Mesendoderm (in vitro differentiated cells): ENCODE measurements around the gene ZNF865.
"Not testable (repeated sequence)": the region's sequence is repeated elsewhere in the genome, so short reads cannot be mapped to it uniquely, and the experiment has no call there.

ENCODE experiments used
- DNase-seq: peaks from one replicate; pipeline ENCODE4 v3.0.0; 2013
- H2AK5ac ChIP-seq: 2 replicates; pipeline ENCODE4 v1.6.1; 2013; ENCODE audit warnings: low read length, inconsistent platforms
- H2BK120ac ChIP-seq: 2 replicates; pipeline ENCODE4 v1.6.1; 2013; ENCODE audit warnings: low read depth, mild to moderate bottlenecking, low read length, moderate library complexity, mixed read lengths
- H2BK15ac ChIP-seq: replicated peaks from 2 replicates; pipeline ENCODE4 v1.6.1; 2013; ENCODE audit warnings: low read depth, mild to moderate bottlenecking, moderate library complexity
- H2BK5ac ChIP-seq: 2 replicates; pipeline ENCODE4 v1.6.1; 2013; ENCODE audit warnings: low read length, inconsistent platforms
- H3K18ac ChIP-seq: 2 replicates; pipeline ENCODE4 v1.6.1; 2013; ENCODE audit warnings: mild to moderate bottlenecking, low read length, mixed read lengths
- H3K23ac ChIP-seq: one replicate; pipeline ENCODE4 v1.6.1; 2013; ENCODE audit warnings: low read length
- H3K27ac ChIP-seq: 2 replicates; pipeline ENCODE4 v1.5.1; 2013; ENCODE audit warnings: low read depth, mild to moderate bottlenecking, inconsistent platforms, low read length, moderate library complexity
- H3K27me3 ChIP-seq: 2 replicates; pipeline ENCODE4 v1.6.1; 2013; ENCODE audit warnings: low read length, control low read depth, mild to moderate bottlenecking, inconsistent platforms; ENCODE audit not compliant: insufficient read depth, poor library complexity
- H3K36me3 ChIP-seq: 2 replicates; pipeline ENCODE4 v1.6.1; 2013; ENCODE audit warnings: low read length, inconsistent platforms; ENCODE audit not compliant: control insufficient read depth, insufficient read depth
- H3K4ac ChIP-seq: one replicate; pipeline ENCODE4 v1.6.1; 2013; ENCODE audit warnings: low read depth, mild to moderate bottlenecking, low read length, moderate library complexity
- H3K4me1 ChIP-seq: 2 replicates; pipeline ENCODE4 v1.6.1; 2013; ENCODE audit warnings: low read depth, low read length, inconsistent platforms; ENCODE audit not compliant: control insufficient read depth
- H3K4me2 ChIP-seq: 2 replicates; pipeline ENCODE4 v1.6.1; 2013; ENCODE audit warnings: low read length
- H3K4me3 ChIP-seq: 2 replicates; pipeline ENCODE4 v1.5.1; 2013; ENCODE audit warnings: mild to moderate bottlenecking, low read length
- H3K56ac ChIP-seq: one replicate; pipeline ENCODE4 v1.6.1; 2013; ENCODE audit warnings: low read length
- H3K79me1 ChIP-seq: 2 replicates; pipeline ENCODE4 v1.6.1; 2013; ENCODE audit warnings: low read length, inconsistent platforms
- H3K79me2 ChIP-seq: 2 replicates; pipeline ENCODE4 v1.6.1; 2013; ENCODE audit warnings: mild to moderate bottlenecking, low read length; ENCODE audit not compliant: control insufficient read depth, insufficient read depth
- H3K9ac ChIP-seq: 2 replicates; pipeline ENCODE4 v1.6.1; 2013; ENCODE audit warnings: low read length, inconsistent platforms
- H4K5ac ChIP-seq: one replicate; pipeline ENCODE4 v1.6.1; 2013; ENCODE audit warnings: low read length
- H4K8ac ChIP-seq: one replicate; pipeline ENCODE4 v1.6.1; 2013; ENCODE audit warnings: low read depth, mild to moderate bottlenecking, control low read depth, low read length, moderate library complexity
- whole genome bisulfite sequencing: extraction: QIAGEN DNeasy Blood & Tissue Kit; methylation state at CpG from one replicate; pipeline ENCODE4 v1.1.7; 2013; ENCODE audit warnings: low lambda C conversion rate, missing lambda C conversion rate; ENCODE audit not compliant: insufficient coverage; ENCODE audit errors: extremely low coverage; 5-methylcytosine and 5-hydroxymethylcytosine counted together

ZNF865 gene

GRCh38 chr19:55583897-55584296 lies 21.6 kb upstream of the ZNF865 start:
- not testable (repeated sequence) for H3K4me2 ChIP-seq, H3K27me3 ChIP-seq, H3K79me2 ChIP-seq, H2BK15ac ChIP-seq, DNase-seq, H3K9ac ChIP-seq, H4K5ac ChIP-seq, H2BK5ac ChIP-seq, H3K23ac ChIP-seq, H3K4me1 ChIP-seq, H3K4ac ChIP-seq, H3K18ac ChIP-seq, H3K27ac ChIP-seq, H2BK120ac ChIP-seq, H3K79me1 ChIP-seq, H4K8ac ChIP-seq, H3K36me3 ChIP-seq, H2AK5ac ChIP-seq, H3K4me3 ChIP-seq, H3K56ac ChIP-seq
- WGBS, result no CpG with 5 or more reads among the region's 8 CpGs

GRCh38 chr19:55584871-55585270 lies 20.6 kb upstream of the ZNF865 start:
- Histone ChIP-seq H3K4me2 (no peak overlapping the region), H3K56ac (no peak overlapping the region), H3K4me3 (no peak overlapping the region), H2BK5ac (no peak overlapping the region), H3K18ac (no peak overlapping the region), H3K4ac (no peak overlapping the region), H2AK5ac (no peak overlapping the region), H2BK15ac (no peak overlapping the region), H3K27ac (no peak overlapping the region), H3K79me2 (peaks cover 3% of the 10 kb centered on the region), H3K23ac (no peak overlapping the region), H3K4me1 (no peaks in the 10 kb centered on the region), H3K79me1 (peaks cover under 1% of the 10 kb centered on the region), H2BK120ac (no peak overlapping the region), H4K5ac (no peak overlapping the region), H3K9ac (no peak overlapping the region), H3K36me3 (no peaks in the 10 kb centered on the region), H4K8ac (no peak overlapping the region), H3K27me3 (no peaks in the 10 kb centered on the region)
- WGBS, result no CpG with 5 or more reads among the region's 11 CpGs
- no peak for DNase-seq

GRCh38 chr19:55585658-55586339 lies 19.6 kb upstream of the ZNF865 start:
- H3K9ac ChIP-seq, result peak overlapping the region; percentile 73
- no peaks in the 10 kb centered on the region for H3K36me3 ChIP-seq
- H3K56ac ChIP-seq, result peak overlapping the region; percentile 88
- H2BK15ac ChIP-seq, result no peak overlapping the region
- no peak overlapping the region for H2AK5ac ChIP-seq
- no peaks in the 10 kb centered on the region for H3K4me1 ChIP-seq
- peak overlapping the region; percentile 22 for H3K4me3 ChIP-seq
- no peak overlapping the region for H2BK120ac ChIP-seq
- no CpG with 5 or more reads among the region's 36 CpGs for WGBS
- no peaks in the 10 kb centered on the region for H3K79me2 ChIP-seq
- no peaks in the 10 kb centered on the region for H3K27me3 ChIP-seq
- H4K5ac ChIP-seq, result no peak overlapping the region
- no peak overlapping the region for H3K23ac ChIP-seq
- H3K18ac ChIP-seq, result peak overlapping the region; percentile 44
- H4K8ac ChIP-seq, result no peak overlapping the region
- peak overlapping the region; percentile 5 for H2BK5ac ChIP-seq
- H3K4ac ChIP-seq, result no peak overlapping the region
- H3K27ac ChIP-seq, result peak overlapping the region; percentile 67
- peak; percentile 63 for DNase-seq
- no peaks in the 10 kb centered on the region for H3K79me1 ChIP-seq
- peak overlapping the region; percentile 55 for H3K4me2 ChIP-seq

- WGBS, result no CpG with 5 or more reads among the region's 40 CpGs
- H2BK15ac ChIP-seq, result no peak overlapping the region
- H3K27ac ChIP-seq, result peak overlapping the region; percentile 68
Observed at GRCh38 chr19:55586976-55587668, 18.3 kb upstream of the ZNF865 start.

GRCh38 chr19:55588738-55589137 lies 16.7 kb upstream of the ZNF865 start:
- H3K4me2 ChIP-seq, result no peak overlapping the region
- H4K5ac ChIP-seq, result no peak overlapping the region
- no peak overlapping the region for H2BK15ac ChIP-seq
- H3K56ac ChIP-seq, result no peak overlapping the region
- H3K9ac ChIP-seq, result no peak overlapping the region
- no CpG with 5 or more reads among the region's 8 CpGs for WGBS
- H2AK5ac ChIP-seq, result no peak overlapping the region
- H3K4ac ChIP-seq, result no peak overlapping the region
- H3K79me1 ChIP-seq, result no peaks in the 10 kb centered on the region
- no peaks in the 10 kb centered on the region for H3K4me1 ChIP-seq
- H4K8ac ChIP-seq, result no peak overlapping the region
- H2BK5ac ChIP-seq, result no peak overlapping the region
- H3K79me2 ChIP-seq, result no peaks in the 10 kb centered on the region
- no peak overlapping the region for H3K4me3 ChIP-seq
- H3K27me3 ChIP-seq, result no peaks in the 10 kb centered on the region
- H3K27ac ChIP-seq, result no peak overlapping the region
- no peak for DNase-seq
- no peak overlapping the region for H2BK120ac ChIP-seq
- no peak overlapping the region for H3K18ac ChIP-seq
- H3K23ac ChIP-seq, result no peak overlapping the region
- H3K36me3 ChIP-seq, result no peaks in the 10 kb centered on the region

More at GRCh38 chr19:55586976-55587668, 18.3 kb upstream of the ZNF865 start:
- H3K23ac ChIP-seq, result no peak overlapping the region
- H2AK5ac ChIP-seq, result no peak overlapping the region
- peak; percentile 97 for DNase-seq
- no peaks in the 10 kb centered on the region for H3K27me3 ChIP-seq
- no peak overlapping the region for H3K4ac ChIP-seq
- H3K56ac ChIP-seq, result peak overlapping the region; percentile 78
- peak overlapping the region; percentile 16 for H3K9ac ChIP-seq
- H3K18ac ChIP-seq, result no peak overlapping the region
- H2BK5ac ChIP-seq, result no peak overlapping the region
- H3K4me1 ChIP-seq, result no peaks in the 10 kb centered on the region
- peak overlapping the region; percentile 25 for H3K4me2 ChIP-seq
- no peak overlapping the region for H2BK120ac ChIP-seq
- H4K5ac ChIP-seq, result no peak overlapping the region
- no peaks in the 10 kb centered on the region for H3K36me3 ChIP-seq
- no peaks in the 10 kb centered on the region for H3K79me1 ChIP-seq
- H3K79me2 ChIP-seq, result no peaks in the 10 kb centered on the region
- no peak overlapping the region for H4K8ac ChIP-seq
- no peak overlapping the region for H3K4me3 ChIP-seq
